ENCODE results near the gene VAC14.

Gene VAC14

DNA sequence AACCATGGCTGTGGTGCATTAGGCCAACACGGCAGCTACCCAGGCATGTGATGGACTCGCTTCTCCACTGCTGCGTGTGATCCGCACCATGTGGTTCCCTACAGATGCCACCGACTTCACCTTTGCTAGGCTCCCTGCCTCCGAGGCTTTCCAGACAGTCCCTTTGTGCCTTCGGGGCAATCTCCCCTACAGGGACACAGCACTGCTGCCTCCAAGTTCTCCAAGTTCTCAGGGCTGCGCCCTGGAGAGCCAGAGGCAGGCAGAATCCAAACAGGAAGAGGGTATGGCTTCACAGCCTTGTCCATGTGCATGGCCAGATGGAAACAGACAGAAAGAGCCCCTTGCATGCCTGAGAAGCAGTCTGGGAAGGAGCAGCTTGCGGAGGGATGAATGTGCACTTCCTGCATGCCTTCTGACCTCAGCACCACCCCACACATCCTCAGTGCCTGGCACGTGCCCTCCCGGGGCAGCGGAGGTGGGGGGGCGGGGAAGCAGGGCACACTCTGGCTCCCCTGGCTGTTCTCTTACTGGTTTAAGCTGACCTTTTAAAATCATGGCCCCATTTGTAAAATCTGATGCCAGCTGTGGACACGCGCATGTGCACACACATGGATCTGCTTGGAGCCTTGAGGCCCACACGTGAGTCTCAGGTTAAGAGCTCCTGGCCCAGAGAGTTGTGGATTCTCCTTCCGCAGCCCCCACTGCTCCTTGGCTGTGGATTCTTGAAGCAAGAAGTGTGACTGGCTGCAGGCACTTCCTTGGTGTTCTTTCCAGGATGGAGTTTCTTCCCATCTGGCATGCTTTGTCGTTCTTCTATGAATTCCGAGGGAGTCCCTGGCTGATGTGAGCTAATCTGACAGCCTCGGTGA, 59.8 kb downstream of the VAC14 start:
- peaks cover 96% of the 10 kb centered on the region for H3K4me1 ChIP-seq
- H3K27ac ChIP-seq, result peak overlapping the region; percentile 93
- peak overlapping the region; percentile 13 for H3K4me3 ChIP-seq
- H3K4me2 ChIP-seq, result peak overlapping the region; percentile 92
- peaks cover 27% of the 10 kb centered on the region for H3K36me3 ChIP-seq
- H3K9ac ChIP-seq, result peak overlapping the region; percentile 82
- H3K9me3 ChIP-seq, result peaks cover 17% of the 10 kb centered on the region
- no peaks in the 10 kb centered on the region for H3K27me3 ChIP-seq
- H4K20me1 ChIP-seq, result no peaks in the 10 kb centered on the region
- TF ChIP-seq Cebpa-rat (IDR thresholded peaks at IDR 0.05), result no peak

GRCh38 chr16:70740174-70740913, 60.6 kb downstream of the VAC14 start:
- peak overlapping the region; percentile 13 for H3K4me3 ChIP-seq
- H3K9ac ChIP-seq, result peak overlapping the region; percentile 82
- peaks cover 96% of the 10 kb centered on the region for H3K4me1 ChIP-seq
- peaks cover 28% of the 10 kb centered on the region for H3K36me3 ChIP-seq
- H3K27me3 ChIP-seq, result no peaks in the 10 kb centered on the region
- peak overlapping the region; percentile 92 for H3K4me2 ChIP-seq
- H4K20me1 ChIP-seq, result no peaks in the 10 kb centered on the region
- peaks cover 17% of the 10 kb centered on the region for H3K9me3 ChIP-seq
- peak overlapping the region; percentile 93 for H3K27ac ChIP-seq
- TF ChIP-seq Cebpa-rat (IDR thresholded peaks at IDR 0.05), result no peak

GRCh38 chr16:70739389-70739788, 61.6 kb downstream of the VAC14 start:
- peaks cover 90% of the 10 kb centered on the region for H3K4me1 ChIP-seq

GRCh38 chr16:70738083-70738977, 62.6 kb downstream of the VAC14 start:
- Histone ChIP-seq H4K20me1 (no peaks in the 10 kb centered on the region), H3K9me3 (peaks cover 11% of the 10 kb centered on the region), H3K4me3 (peak overlapping the region; percentile 47), H3K27me3 (no peaks in the 10 kb centered on the region), H3K9ac (peak overlapping the region; percentile 82), H3K27ac (peak overlapping the region; percentile 93), H3K4me1 (peaks cover 80% of the 10 kb centered on the region), H3K4me2 (peak overlapping the region; percentile 92), H3K36me3 (peaks cover 18% of the 10 kb centered on the region)
- TF ChIP-seq Cebpa-rat (IDR thresholded peaks at IDR 0.05), result no peak

More at GRCh38 chr16:70739389-70739788, 61.6 kb downstream of the VAC14 start:
- Histone ChIP-seq H3K9me3 (peaks cover 17% of the 10 kb centered on the region), H3K4me3 (no peak overlapping the region), H3K9ac (peak overlapping the region; percentile 82), H3K4me2 (peak overlapping the region; percentile 92), H3K27me3 (no peaks in the 10 kb centered on the region), H3K36me3 (peaks cover 28% of the 10 kb centered on the region), H4K20me1 (no peaks in the 10 kb centered on the region), H3K27ac (peak overlapping the region; percentile 93)
- TF ChIP-seq Cebpa-rat (IDR thresholded peaks at IDR 0.05), result no peak

GRCh38 chr16:70737377-70738082, 63.4 kb downstream of the VAC14 start:
- TF ChIP-seq Cebpa-rat (IDR thresholded peaks at IDR 0.05), result no peak
- H4K20me1 ChIP-seq, result no peaks in the 10 kb centered on the region
- H3K27me3 ChIP-seq, result no peaks in the 10 kb centered on the region
- H3K4me3 ChIP-seq, result peak overlapping the region; percentile 47
- peak overlapping the region; percentile 93 for H3K27ac ChIP-seq
- H3K36me3 ChIP-seq, result peaks cover 10% of the 10 kb centered on the region
- H3K4me1 ChIP-seq, result peaks cover 75% of the 10 kb centered on the region
- H3K9ac ChIP-seq, result peak overlapping the region; percentile 82
- peak overlapping the region; percentile 92 for H3K4me2 ChIP-seq
- peaks cover 3% of the 10 kb centered on the region for H3K9me3 ChIP-seq

DNA sequence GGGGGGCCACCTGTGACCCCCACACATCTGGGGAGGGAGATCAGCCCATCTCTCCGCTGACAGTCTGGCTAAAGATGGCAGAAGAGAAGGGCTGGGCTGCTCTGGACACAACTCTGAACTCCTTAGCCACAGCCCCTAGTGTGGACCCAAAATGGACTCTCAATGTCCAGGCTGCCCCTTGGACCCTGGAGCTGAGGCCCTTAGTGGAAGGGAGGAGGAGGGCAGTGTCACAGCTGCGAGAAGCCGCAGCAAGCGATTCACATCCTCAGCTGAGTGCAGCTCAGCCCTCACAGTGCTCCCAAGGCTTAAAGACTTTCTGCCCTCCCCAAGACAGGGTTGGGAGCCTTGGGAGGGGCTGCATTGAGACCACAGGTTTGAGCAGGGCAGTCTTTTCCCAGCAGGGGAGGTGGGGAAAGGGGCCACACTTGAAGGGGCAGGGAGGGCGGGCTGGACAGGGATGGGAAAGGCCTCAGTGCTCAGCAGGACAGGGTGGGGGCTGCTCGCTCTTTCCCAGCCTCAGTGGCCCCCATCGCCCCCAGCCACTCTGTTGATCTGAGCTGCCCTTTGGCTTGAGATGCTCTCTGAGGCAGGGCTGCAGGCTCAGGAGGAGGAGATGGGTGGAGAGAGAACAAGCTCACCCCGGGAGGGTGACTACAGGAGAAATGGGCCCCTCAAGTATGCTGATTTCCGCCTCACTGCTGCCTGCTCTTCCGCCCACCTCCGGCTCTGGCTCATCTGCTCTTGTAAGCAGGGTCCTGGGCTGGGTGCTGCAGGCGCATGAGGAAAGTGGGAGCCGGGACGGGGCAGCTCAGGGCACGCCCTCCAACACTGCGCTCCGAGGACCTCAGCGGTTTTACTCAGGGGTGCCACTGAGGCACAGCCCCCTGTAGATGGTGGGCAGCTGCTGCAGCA, 64.2 kb downstream of the VAC14 start:
- Histone ChIP-seq H3K27ac (peak overlapping the region; percentile 93), H3K4me1 (peaks cover 68% of the 10 kb centered on the region), H3K9ac (peak overlapping the region; percentile 82)

GRCh38 chr16:70735141-70735979, 65.6 kb downstream of the VAC14 start:
- H3K4me2 ChIP-seq, result peak overlapping the region; percentile 92
- peaks cover 19% of the 10 kb centered on the region for H3K36me3 ChIP-seq
- H3K27me3 ChIP-seq, result no peaks in the 10 kb centered on the region
- peaks cover 55% of the 10 kb centered on the region for H3K4me1 ChIP-seq
- peak overlapping the region; percentile 93 for H3K27ac ChIP-seq
- no peak overlapping the region for H3K4me3 ChIP-seq
- no peaks in the 10 kb centered on the region for H3K9me3 ChIP-seq
- no peak for TF ChIP-seq Cebpa-rat (IDR thresholded peaks at IDR 0.05)
- H4K20me1 ChIP-seq, result no peaks in the 10 kb centered on the region
- H3K9ac ChIP-seq, result peak overlapping the region; percentile 82

More for the DNA sequence above, 64.2 kb downstream of the VAC14 start:
- no peaks in the 10 kb centered on the region for H3K27me3 ChIP-seq
- H4K20me1 ChIP-seq, result no peaks in the 10 kb centered on the region
- no peak for TF ChIP-seq Cebpa-rat (IDR thresholded peaks at IDR 0.05)
- peak overlapping the region; percentile 47 for H3K4me3 ChIP-seq
- H3K9me3 ChIP-seq, result no peaks in the 10 kb centered on the region
- H3K36me3 ChIP-seq, result peaks cover 6% of the 10 kb centered on the region; the same call in 1 of the 2 replicates
- peak overlapping the region; percentile 92 for H3K4me2 ChIP-seq
